ENCODE data around the gene SLC45A2.
"Not testable (repeated sequence)": the region's sequence is repeated elsewhere in the genome, so short reads cannot be mapped to it uniquely, and the experiment has no call there.

Gene SLC45A2

GRCh38 chr5:34013547-34013946, 29.1 kb upstream of the SLC45A2 start:
- no peaks in the 10 kb centered on the region for H3K27me3 ChIP-seq (ENCODE audit: control insufficient read depth, insufficient read depth, low read length)
- no peaks in the 10 kb centered on the region for H3K79me2 ChIP-seq
- no peak overlapping the region for H3K9ac ChIP-seq
- H3K9me3 ChIP-seq (ENCODE audit: control insufficient read depth, low read length) = no peaks in the 10 kb centered on the region
- H2AFZ ChIP-seq = no peak overlapping the region
- no peaks in the 10 kb centered on the region for H3K36me3 ChIP-seq (ENCODE audit: control insufficient read depth, insufficient read depth, low read length)
- no peaks in the 10 kb centered on the region for H3K4me1 ChIP-seq
- no peak overlapping the region for H3K4me3 ChIP-seq (ENCODE audit: low read depth, low read length)
- H3K27ac ChIP-seq = no peak overlapping the region
- H3K4me2 ChIP-seq (ENCODE audit: low read length) = no peak overlapping the region
- no peak for TF ChIP-seq CTCF (IDR thresholded peaks at IDR 0.05)

GRCh38 chr5:34012791-34013190, 28.3 kb upstream of the SLC45A2 start:
- no peak overlapping the region for H3K27ac ChIP-seq
- H2AFZ ChIP-seq = no peak overlapping the region
- H3K27me3 ChIP-seq (ENCODE audit: control insufficient read depth, insufficient read depth, low read length) = no peaks in the 10 kb centered on the region
- H3K9me3 ChIP-seq (ENCODE audit: control insufficient read depth, low read length) = no peaks in the 10 kb centered on the region
- H3K36me3 ChIP-seq (ENCODE audit: control insufficient read depth, insufficient read depth, low read length) = no peaks in the 10 kb centered on the region
- TF ChIP-seq CTCF (IDR thresholded peaks at IDR 0.05) = no peak
- H3K79me2 ChIP-seq = no peaks in the 10 kb centered on the region
- H3K4me3 ChIP-seq (ENCODE audit: low read depth, low read length) = no peak overlapping the region
- no peak overlapping the region for H3K9ac ChIP-seq
- no peak overlapping the region for H3K4me2 ChIP-seq (ENCODE audit: low read length)
- H3K4me1 ChIP-seq = no peaks in the 10 kb centered on the region

GRCh38 chr5:34011536-34011935, 27.0 kb upstream of the SLC45A2 start:
- no peaks in the 10 kb centered on the region for H3K27me3 ChIP-seq (ENCODE audit: control insufficient read depth, insufficient read depth, low read length)
- no peak overlapping the region for H3K27ac ChIP-seq
- no peak overlapping the region for H3K9ac ChIP-seq
- H3K4me1 ChIP-seq = peaks cover 5% of the 10 kb centered on the region
- no peaks in the 10 kb centered on the region for H3K36me3 ChIP-seq (ENCODE audit: control insufficient read depth, insufficient read depth, low read length)
- H3K9me3 ChIP-seq (ENCODE audit: control insufficient read depth, low read length) = no peaks in the 10 kb centered on the region
- H3K4me2 ChIP-seq (ENCODE audit: low read length) = no peak overlapping the region
- H3K79me2 ChIP-seq = no peaks in the 10 kb centered on the region
- no peak for TF ChIP-seq CTCF (IDR thresholded peaks at IDR 0.05)
- H3K4me3 ChIP-seq (ENCODE audit: low read depth, low read length) = no peak overlapping the region
- H2AFZ ChIP-seq = no peak overlapping the region

- not testable (repeated sequence) for H3K4me2 ChIP-seq (ENCODE audit: low read length); H3K79me2 ChIP-seq; H3K27ac ChIP-seq; H3K9ac ChIP-seq; H3K36me3 ChIP-seq (ENCODE audit: control insufficient read depth, insufficient read depth, low read length); H2AFZ ChIP-seq; H3K9me3 ChIP-seq (ENCODE audit: control insufficient read depth, low read length); H3K27me3 ChIP-seq (ENCODE audit: control insufficient read depth, insufficient read depth, low read length); H3K4me1 ChIP-seq; H3K4me3 ChIP-seq (ENCODE audit: low read depth, low read length)
Observed at GRCh38 chr5:34010146-34010545, 25.7 kb upstream of the SLC45A2 start.

- Histone ChIP-seq H3K4me1 (peaks cover 5% of the 10 kb centered on the region), H3K36me3 (ENCODE audit: control insufficient read depth, insufficient read depth, low read length) (no peaks in the 10 kb centered on the region), H3K27me3 (ENCODE audit: control insufficient read depth, insufficient read depth, low read length) (no peaks in the 10 kb centered on the region), H3K4me3 (ENCODE audit: low read depth, low read length) (no peak overlapping the region), H3K27ac (no peak overlapping the region), H3K4me2 (ENCODE audit: low read length) (no peak overlapping the region), H3K9ac (no peak overlapping the region), H2AFZ (no peak overlapping the region), H3K79me2 (no peaks in the 10 kb centered on the region), H3K9me3 (ENCODE audit: control insufficient read depth, low read length) (no peaks in the 10 kb centered on the region)
- no peak for TF ChIP-seq CTCF (IDR thresholded peaks at IDR 0.05)
Observed at GRCh38 chr5:34009610-34010009, 25.1 kb upstream of the SLC45A2 start.
